GM19043 (cell line): ENCODE results near the gene MYH9.
A peak's percentile ranks its signal among the peaks of the same experiment; 100 is the strongest.
"Not testable (repeated sequence)": the region's sequence is repeated elsewhere in the genome, so short reads cannot be mapped to it uniquely, and the experiment has no call there.

Source experiments
- ATAC-seq: cut with Tn5 transposase; IDR thresholded peaks from one replicate; pipeline ENCODE4 v1.9.1; 2021; ENCODE audit warnings: low read depth; ENCODE audit not compliant: unreplicated experiment

Gene MYH9

DNA sequence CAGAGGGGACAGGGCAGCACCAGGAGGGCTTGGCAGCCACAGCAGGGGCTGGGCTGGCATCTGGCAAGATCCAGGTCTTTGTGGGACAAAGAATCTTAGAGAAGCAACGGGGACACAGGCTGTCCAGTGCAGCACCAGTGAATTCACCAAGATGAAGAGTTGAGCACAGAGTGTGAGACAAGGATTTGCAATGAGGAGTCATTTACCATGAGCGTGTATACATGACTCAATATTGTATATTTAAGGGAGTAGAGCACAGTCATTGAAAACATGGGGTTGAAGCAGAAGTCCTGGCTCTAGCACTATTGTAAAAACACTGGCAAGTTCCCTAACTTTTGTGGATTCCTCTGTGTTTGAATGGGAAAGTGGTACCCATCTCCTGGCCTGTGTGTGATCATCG lies 131.3 kb downstream of the MYH9 start:
- no peak for ATAC-seq

DNA sequence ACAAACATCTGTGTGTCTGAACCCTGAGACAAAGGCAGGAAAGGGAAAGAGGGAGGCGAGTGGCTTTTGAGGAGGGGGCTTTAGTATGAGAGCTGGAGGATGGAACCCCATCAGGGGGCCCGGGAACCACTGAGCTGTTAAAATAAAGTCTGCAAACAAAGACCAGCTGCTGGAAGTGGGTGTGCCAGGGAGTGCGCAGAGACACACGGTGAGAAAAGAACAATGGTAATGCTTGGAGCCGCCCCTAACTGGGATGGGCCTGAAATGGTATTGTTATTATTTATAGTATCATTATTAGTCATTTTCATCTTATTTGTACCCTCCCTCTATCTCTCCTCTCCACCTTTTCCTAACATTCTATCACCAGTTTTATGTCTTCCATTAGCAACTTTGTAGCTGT lies 132.2 kb downstream of the MYH9 start:
- ATAC-seq: not testable (repeated sequence)

DNA sequence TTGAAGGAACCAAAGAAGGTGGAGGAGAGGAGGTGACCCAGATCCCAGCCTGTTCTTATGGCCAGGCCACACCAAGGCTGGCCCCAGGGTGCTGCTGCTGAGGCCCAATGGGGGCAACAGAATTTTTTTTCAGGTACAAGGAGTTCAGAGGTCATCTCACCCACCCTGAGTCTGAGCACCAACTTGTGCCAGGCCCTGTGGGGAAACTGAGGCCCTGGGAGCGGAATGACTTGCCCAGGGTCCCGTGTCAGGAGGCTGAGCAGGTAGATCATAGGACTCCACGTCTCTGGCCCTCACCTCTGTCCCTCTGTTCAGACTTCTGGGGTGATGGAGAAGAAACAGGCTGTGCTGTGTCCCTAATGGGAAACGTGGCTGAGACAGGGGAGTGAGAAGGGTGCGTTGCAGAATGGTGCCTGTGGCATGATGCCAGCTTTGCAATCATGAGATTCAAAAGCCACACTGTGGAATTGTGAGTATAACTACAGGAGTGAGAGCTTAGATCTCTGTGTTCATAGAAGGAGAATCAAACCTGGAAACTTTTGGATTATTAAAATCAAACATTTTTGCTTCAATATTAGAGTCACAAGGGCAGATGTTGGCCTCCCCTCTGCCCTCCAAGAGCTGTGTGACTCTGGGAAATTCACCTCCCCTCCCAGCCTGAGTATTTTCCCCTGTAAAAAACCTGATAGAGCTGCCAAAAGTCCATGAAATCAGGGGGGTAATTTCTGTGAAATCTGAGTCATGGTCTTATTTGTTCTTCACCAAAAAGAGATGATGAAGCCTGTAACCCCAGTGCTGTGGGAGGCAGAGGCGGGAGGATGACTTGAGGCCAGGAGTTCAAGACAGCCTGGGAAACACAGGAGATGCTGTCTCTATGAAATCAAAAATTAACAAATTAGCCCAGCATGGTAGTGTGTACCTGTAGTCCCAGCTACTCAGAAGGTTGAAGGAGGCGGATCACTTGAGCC lies 134.0 kb downstream of the MYH9 start:
- peak; percentile 16 for ATAC-seq

DNA sequence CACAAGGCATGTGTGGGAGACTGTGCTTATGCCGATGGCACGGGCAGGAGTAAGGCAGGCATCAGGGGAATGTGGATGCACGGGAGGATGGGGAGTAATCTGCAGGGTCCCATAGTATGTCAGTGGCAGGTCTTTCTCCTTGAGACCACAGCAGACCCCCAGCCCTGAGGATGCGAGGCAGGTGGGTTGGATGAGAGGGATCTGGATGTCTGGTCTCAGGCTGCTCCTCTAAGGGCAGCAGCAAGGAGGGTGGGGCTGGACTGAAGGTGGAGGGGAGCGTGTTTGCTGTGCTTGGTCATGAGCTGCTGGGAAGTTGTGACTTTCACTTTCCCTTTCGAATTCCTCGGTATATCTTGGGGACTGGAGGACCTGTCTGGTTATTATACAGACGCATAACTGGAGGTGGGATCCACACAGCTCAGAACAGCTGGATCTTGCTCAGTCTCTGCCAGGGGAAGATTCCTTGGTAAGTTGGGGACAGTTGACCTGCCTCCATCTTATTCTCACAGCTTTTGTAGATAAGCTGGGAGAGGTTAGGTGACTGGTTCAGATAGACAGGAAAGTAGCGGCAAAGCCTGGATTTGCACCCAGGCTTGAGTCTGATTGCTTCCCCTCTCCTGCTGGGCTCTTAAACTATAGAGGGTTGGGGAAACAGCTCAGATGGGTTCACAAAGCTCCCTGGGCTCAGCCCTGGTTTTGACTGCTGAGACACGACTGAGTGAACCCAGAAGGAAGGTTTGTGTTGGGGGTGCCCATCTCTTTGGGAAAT lies 134.8 kb downstream of the MYH9 start, which contains the start of gene APOL1:
Gene APOL1 (plus strand): TSS at position 380 of the 769 bp plus-strand sequence. CDS start 1,823 bp downstream, outside the sequence.
- peak; percentile 78 for ATAC-seq

DNA sequence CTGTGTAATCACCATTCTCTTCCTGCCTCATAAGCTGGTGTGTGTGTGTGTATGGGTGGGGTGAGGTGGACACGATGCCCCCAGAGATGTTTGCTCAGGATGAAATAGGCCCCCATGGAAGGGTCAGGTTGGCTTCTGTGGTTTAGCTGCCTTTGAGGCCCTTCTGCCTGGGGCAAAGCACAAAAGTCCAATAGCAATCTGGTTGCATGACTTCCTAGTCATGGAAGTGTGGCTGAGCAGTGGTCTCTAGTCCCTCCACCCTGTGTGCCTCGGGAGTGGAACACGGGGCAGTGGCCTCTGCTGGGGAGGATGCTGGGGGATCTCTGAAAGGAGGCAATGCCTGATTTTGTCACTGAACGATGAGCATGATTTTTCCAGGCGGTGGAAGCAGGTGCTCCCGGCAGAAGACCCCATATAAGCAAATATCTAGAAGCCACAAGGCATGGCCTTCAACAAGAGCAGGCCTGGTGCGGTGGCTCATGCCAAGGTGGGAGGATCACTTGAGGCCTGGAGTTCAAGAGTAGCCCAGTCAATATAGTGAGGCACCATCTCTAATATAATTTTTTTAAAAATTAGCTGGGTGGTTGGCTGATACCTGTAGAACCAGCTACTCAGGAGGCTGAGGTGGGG lies 135.7 kb downstream of the MYH9 start:
- ATAC-seq: not testable (repeated sequence)

DNA sequence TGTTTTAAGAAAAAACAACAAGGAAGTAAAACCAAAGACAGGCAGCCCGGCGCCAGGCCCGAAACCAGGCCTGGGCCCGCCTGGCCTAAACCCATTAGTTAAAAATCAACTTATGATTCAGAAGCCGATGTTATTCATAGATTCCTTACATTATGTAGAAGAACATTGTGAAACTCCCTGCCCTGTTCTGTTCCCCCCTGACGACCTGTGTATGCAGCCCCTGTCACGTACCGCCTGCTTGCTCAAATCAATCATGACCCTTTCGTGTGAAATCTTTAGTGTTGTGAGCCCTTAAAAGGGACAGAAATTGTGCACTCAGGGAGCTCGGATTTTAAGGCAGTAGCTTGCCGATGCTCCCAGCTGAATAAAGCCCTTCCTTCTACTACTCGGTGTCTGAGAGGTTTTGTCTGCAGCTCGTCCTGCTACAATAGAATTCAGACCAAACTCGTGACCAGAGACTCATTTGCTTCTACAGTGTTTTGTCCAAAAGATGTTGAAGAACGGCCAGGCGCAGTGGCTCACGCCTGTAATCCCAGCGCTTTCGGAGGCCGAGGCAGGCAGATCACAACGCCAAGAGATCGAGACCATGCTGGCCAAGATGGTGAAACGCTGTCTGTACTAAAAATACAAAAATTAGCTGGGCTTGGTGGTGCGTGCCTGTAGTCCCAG lies 137.3 kb downstream of the MYH9 start:
- ATAC-seq: not testable (repeated sequence)

DNA sequence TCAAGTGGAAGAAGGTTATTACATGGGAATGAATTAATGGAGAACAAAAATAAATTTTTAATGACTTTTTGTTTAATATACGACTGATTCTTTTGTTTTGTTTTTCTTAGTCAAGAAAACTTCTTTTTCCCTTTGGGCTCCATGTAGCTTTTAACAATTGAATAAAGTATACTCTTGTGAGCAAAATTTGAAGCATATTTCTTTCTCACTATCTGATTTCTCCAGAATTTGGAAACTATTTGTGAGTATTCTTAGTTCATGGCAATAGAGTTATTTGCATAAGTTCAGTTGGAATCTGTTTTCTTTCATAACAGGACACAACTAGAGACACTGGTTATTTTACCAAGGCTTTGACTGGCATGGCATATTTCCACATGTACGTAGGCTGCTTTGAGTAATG lies 138.6 kb downstream of the MYH9 start:
- ATAC-seq: no peak

DNA sequence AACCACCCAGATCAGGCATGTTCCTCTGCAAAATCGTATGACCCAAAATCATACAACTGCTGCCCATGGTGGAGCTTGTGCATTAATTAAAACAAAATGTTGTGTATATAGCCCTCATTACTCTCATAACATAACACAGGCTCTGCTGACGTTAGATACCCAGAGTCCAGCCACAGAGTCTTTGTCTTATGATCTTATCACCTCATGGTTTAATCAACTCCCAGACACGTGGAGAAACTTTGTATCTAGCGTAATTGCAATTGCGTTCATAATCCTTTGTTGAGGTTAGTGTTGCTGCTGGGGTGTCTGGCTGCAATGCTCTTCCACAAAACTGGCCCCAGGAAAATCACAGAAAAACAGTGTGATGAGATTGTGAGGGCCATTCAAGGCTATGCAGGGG lies 139.8 kb downstream of the MYH9 start:
- ATAC-seq: no peak

DNA sequence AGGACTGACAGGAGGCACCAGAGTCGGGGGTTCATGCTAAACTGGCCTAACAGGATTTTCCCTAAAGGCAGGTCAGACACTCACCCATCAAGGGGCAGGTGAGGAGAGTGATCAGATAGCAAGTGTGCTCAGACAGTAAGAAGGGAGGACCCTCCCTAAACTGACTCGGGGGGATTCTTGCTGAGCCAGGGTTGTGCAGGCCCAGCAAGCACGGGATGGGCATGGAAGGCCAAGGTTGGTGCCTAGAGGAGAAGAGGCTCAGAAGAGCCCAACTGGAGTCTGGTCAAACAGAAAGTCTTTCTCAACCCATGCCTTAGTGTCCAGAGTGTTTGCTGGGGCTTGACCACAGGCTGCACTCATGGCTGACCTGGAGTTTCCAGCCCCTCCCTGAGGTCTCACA lies 141.0 kb downstream of the MYH9 start:
- ATAC-seq: no peak

DNA sequence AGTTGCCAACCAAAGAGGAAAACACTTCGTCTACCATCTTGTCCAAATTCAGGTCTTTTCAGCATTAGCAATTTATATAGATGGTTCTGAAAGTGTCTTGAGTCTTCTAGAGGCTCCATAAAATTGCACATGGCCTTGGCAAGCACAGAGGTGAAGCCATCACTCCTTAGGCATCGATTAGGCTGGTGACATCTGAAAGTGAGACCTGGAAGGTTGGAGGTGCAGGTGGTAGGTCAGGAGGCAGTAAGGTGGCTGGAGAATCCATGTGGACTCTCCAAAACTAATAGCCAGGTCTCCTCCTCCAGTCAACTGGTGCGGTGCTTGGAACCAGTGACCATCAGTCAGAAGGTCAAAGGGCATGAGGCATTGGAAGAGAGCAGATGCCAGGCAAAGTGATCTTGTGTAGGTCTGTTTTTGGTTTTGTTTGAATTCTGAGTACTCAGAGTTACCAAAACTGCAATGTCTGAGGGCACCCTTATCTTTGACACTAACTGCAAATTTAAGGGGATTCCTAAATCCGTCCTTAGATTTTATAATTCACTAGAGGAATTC lies 141.9 kb downstream of the MYH9 start:
- ATAC-seq: no peak

DNA sequence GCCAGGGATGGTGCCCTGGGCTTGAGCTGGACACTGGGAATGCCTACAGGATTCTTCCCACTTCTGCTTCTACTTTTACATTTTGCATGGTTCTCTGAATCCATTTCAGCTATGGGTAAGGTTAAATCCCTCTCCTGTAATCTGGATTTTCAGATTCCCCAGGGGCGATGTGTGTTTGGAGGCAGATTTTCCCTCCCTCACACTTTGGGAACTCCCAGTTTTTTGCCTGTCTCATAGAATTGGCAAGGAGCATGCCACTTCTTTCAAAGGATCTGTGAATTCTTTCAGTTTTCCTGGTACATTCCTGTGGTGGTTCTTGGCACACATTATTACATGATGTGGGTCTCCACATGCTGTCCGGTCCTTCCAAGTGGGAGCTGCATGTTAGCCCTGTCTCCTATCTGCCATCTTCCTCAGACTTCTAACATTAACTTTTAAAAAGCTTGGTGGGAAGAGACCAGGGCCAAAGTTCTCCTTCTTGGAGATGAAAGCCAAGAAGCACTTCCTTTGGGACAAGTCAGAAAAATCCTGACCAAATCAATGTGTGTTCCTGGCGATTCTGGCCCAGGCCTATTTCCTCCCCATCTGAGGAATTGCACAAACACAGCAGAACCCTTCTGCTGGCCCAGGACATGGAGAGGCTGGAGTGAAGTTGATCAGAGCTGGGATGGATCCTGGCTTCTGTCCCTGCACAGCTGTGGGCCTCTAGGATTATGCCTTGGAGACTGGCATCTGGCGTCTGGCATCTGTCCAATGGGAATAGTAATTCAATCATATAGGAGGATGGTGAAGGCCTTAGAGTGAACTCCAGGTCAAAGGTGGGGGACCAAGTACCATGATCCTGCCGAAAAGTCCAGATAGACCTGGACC lies 143.0 kb downstream of the MYH9 start:
- no peak for ATAC-seq

DNA sequence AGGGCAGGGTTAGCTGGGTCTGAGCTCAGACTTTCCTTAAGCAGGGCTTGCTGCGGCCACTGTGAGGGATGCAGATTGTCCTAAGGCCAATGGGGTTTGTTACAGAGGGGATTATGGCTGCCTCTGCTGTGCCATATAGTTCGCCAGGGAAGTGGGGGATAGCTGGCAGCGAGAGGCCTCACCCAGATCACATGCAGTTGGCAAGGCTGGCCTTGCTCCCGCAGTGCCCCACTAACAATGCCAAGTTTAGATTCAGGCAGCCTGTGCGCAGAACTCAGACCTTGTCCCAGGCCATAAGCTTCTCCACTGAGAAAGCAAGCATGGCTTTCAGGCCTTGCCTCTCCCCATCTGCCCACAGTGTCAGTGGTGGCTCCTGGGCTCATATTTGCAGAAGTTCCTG lies 143.8 kb downstream of the MYH9 start:
- ATAC-seq: no peak

DNA sequence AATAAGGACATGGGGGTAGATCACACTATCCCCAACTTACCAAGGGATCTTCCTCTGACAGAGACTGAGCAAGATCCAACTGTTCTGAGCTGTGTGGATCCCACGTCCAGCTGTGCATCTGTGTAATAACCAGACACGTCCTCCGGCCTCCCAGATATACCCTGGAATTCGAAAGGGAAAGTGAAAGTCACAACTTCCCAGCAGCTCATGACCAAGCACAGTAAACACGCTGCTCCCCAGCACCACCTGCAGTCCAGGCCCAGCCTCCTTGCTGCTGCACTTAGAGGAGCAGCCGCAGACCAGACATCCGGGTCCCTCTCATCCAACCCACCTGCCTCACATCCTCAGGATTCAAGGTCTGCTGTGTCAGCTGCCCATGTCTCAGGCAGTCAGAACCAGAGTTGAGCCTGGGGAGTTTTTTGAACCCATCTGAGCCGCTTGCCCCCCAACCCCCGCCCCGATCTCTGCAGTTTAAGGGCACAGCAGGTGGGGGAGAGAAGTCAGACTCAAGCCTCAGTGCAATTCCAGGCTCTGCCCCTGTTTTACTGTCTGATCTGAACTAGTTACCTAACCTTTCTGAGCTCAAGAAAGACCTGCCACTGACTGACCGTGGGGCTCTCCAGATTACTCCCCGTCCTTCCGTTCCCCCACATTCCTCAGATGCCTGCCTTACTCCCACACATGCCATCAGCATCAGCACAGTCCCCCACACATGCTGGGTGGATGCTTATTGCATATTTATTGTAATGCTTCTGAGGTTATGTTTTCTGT lies 148.2 kb downstream of the MYH9 start, which contains the start of gene APOL2:
Gene APOL2 (minus strand): TSS at position 127 of the 771 bp plus-strand sequence. CDS start 6,365 bp downstream, outside the sequence.
- peak; percentile 84 for ATAC-seq

DNA sequence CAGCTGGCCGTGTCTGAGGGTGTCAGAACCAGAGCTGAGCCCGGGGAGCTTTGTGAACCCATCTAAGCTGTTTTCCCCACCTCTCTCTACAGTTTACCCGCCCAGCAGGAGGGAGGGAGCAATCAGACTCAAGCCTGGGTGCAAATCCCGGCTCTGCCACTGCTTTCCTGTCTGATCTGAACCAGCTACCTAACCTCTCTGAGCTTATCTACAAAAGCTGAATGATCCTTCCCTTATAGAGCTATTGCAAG lies 148.7 kb downstream of the MYH9 start:
- peak; percentile 10 for ATAC-seq

DNA sequence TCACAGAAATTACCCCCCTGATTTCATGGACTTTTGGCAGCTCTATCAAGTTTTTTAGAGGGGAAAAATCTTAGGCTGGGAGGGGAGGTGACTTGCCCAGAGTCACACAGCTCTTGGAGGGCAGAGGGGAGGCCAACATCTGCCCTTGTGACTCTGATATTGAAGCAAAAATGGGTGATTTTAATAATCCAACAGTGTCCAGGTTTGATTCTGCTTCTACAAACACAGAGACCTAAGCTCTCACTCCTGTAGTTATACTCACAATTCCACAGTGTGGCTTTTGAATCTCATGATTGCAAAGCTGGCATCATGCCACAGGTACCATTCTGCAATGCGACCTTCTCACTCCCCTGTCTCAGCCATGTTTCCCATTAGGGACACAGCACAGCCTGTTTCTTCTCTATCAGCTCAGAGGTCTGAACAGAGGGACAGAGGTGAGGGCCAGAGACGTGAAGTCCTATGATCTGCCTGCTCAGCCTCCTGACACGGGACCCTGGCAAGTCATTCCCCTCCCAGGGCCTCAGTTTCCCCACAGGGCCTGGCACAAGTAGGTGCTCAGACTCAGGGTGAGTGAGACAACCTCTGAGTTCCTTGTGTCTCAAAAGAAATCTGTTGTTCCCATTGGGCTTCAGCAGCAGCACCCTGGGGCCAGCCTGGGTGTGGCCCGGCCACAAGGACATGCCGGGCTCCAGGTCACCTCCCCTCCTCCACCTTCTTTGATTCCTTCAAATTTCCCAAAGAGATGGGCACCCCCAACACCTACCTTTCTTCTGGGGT lies 149.2 kb downstream of the MYH9 start:
- ATAC-seq: no peak

DNA sequence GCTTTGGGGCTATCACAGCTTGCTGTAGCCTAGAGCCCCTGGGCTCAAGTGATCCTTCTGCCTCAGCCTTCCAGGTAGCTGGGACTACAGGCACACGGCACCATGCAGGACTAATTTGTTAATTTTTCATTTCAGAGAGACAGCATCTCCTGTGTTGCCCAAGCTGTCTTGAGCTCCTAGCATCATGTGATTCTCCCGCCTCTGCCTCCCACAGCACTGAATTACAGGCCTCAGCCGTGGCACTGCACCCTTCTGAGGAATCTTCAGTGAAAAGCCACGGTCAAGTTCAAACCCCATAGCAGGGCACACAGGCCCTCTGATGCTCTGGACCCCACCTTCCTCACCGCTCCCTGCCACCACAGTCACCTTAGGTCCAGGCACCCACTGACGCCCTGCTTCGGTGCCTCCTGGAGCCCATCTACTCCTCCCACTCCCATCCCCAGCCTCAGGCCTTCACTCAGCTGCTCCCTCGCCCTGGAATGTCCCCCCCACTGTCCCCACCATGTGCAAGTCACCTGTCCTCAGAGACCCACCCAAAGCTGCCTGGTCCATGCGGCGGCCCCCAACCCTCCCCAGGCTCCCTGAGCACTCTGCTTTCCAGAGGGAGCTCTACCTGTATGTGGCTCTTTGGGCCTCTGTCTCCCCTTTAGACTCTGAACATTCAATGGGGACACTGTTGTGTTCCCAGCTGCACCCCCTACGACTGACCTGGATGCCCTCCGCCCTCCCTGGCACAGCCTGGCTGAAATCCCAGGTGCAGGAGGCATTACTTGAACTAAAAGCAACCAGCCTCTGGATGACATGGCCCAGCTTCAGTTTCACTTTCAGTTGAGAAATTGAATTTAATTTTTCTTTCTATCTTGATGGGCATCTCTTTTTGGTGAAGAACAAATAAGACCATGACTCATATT lies 150.1 kb downstream of the MYH9 start:
- ATAC-seq: no peak
